Fibroblast of villous mesenchyme (primary cell): ENCODE data around the gene MSI2. TPM values are rescaled to one million over a fixed set of nuclear protein-coding genes. Genes with fewer than 3 reads are reported as not detected.

Experiments used
- DNase-seq: peaks from one replicate; pipeline ENCODE4 v3.0.0-alpha.2; 2010; ENCODE audit warnings: low read depth
- H3K4me3 ChIP-seq: 2 replicates; pipeline ENCODE4 v1.5.1; 2011; ENCODE audit warnings: low read depth, mild to moderate bottlenecking, low read length
- CTCF ChIP-seq: IDR thresholded peaks from 2 replicates; pipeline ENCODE4 v1.5.1; 2012; ENCODE audit warnings: low read depth, mild to moderate bottlenecking, low read length; ENCODE audit not compliant: insufficient read depth
- total RNA-seq: library from RNA; depleted of rRNA; stranded (reverse); fragments of >200 nt; gene quantifications from 2 replicates; pipeline ENCODE4 v1.2.3, GENCODE V29; 2012

The MSI2 gene
- total RNA-seq, 1 donor, result 50.1 TPM

DNA sequence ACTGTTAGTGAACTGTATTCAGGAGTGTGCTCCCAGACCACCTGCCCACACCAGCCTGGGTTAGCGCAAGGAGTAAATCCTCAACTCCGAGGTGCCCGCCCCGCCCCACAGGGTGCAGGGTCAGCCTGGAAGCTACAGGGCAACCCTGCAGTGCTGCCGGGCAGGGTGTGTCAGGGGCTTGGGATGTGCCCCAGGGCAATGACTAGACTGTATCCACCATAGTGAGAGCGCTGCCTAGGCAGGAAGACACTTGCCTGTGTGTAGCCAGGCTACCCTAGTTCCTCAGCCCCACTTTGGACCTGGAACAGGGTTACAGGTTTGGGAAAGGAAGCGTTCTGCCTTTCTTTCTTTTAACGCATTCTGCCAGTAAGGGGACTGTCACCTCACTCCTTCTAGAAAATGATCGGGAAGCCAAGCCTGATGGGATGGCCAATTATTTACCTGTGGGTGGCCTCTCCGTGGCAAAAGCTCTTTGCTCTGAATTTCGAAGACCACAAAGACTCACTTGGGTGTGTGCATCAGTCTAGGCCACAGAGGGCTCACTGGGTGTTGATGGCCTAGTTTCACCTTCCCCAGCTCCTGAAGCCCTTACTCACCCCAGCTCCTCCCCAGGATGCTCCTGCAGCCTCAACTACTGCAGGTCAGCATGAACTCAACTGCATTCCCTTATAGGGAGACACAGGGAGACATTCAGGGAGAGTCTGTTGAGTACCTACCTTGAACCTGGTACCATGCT lies 397.9 kb downstream of the MSI2 start:
- DNase-seq, result no peak
- no peak overlapping the region for H3K4me3 ChIP-seq

GRCh38 chr17:57655553-57655952 lies 399.2 kb downstream of the MSI2 start:
- H3K4me3 ChIP-seq, result no peak overlapping the region

More for the DNA sequence above, 397.9 kb downstream of the MSI2 start:
- no peak for TF ChIP-seq CTCF

DNA sequence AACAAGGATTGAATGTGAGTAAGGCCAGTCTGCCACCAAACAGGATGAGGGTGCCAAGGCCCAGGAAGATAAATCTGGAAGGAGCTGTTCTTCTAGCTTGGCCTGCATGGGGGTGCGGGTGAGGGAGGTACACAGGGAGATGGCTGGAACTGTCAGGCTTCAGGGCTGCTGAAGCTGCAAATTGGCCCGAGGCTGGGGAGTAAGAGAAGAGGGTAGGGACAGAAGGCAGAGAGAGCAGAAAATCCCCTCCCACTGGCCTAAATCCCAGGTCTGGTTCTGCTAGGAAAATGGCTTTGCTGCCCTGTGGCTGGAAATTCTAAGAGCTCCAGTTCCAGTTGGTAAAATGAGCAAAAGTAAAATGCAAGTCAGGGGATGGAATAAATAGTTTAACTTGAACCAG lies 400.9 kb downstream of the MSI2 start:
- no peak overlapping the region for H3K4me3 ChIP-seq
- no peak for TF ChIP-seq CTCF
- no peak for DNase-seq

More at GRCh38 chr17:57655553-57655952, 399.2 kb downstream of the MSI2 start:
- no peak for DNase-seq
- no peak for TF ChIP-seq CTCF

DNA sequence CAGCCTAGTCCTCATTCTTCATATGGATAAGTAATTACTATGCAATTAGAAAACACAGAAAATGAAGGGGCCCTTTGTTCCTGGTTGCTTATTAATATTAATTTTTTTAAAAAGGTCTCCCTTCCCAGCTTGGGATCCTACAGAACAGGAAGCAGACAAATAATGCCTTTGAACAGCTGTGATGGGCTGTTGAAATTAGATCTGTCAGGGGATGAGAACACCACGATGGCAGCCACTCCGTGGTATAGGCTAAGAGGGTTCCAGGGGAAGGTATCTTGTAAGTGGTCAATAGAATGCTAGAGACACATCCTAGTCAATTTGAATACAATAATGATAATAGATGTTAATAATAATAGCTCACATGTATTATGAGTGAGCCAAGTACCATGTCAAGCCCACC lies 405.7 kb downstream of the MSI2 start:
- no peak for TF ChIP-seq CTCF
- H3K4me3 ChIP-seq, result no peak overlapping the region
- DNase-seq, result no peak

DNA sequence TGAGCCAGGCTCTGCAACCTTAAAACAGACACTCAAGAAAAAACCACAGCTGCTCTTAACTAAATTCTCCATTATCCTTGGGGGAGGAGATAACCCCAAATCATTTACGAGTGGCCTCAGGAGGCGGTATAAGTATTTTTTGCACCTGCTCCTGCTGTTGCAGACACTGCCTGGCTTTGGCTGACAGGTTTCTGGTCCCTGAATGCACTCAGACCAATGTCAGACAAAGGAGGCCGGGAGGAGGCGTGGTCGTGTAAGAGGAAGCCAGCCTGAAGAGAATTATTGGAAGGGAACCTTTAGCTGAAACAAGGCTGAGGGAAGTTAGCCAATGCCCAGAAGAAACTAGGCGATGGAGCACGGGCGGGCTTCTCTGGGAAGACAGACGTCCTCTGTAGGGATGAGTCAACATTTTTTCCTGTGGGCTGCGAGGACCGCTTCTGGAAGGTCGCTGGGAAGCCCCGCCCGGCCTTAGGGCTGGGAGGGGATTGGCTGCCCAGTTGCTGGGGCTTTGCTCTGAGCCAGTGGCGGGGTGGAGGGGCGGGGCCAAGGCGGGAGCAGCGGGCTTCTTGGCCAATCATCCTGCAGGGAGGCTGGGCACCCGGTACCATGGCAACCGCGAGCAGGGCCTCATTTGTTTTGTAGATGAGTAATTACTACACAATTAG lies 406.5 kb downstream of the MSI2 start:
- TF ChIP-seq CTCF, result no peak
- DNase-seq, result peak; percentile 99
- H3K4me3 ChIP-seq, result peak overlapping the region; percentile 33

- peak; percentile 15 for DNase-seq
- TF ChIP-seq CTCF, result no peak
- no peak overlapping the region for H3K4me3 ChIP-seq
These were observed 407.2 kb downstream of the MSI2 start for GRCh38 chr17:57663326-57664070.
